GM19239 (cell line): Measurements from ENCODE around the gene CCDC69.
A peak's percentile ranks its signal among the peaks of the same experiment; 100 is the strongest.

ENCODE experiments used
- DNase-seq: peaks from one replicate; pipeline ENCODE4 v3.0.0; 2011; ENCODE audit warnings: low spot score; ENCODE audit not compliant: insufficient read length
- FAIRE-seq: peaks from 2 replicates; lab custom pipeline; 2011; peaks lifted over from hg19 to GRCh38; lab: Jason Lieb, UNC

Gene CCDC69

DNA sequence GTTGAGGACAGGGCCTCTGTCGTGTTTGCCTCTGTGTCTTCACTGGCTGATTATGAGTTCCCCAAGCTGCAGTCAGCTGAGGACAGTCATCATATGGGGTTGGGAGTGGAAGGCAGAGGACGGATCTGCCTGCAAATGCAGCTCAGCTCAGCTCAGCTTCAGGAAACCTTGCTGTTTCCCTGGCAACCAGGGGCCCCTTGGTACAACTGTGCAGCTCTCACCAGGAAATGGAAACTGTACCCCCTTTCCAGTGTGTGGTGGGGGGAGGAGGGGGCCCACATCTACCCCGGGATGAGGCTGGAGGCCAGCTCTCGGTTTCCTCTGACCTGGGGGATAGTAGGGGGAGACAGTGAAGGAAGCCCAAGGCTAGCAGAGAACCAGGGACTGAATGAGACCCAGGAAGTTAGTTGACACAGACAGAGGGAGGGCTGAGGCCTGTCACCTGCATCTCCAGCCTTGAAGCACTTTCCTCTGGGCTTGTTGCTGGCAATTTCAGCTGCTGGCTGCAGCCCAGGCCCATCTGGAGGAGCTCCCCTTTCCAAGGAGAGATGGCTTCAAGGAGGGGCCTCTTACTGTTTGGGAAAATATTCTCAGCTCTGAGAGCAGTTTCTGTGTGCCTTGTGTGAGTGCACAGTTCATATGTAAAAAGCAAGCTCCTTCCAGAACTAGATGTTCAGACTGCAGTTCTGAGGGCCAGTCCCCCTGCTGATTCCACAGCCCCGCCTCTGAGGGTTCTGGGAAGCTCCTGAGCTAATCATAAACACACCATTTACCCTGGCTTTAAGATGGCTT is 73.2 kb downstream of the CCDC69 start:
- peak; percentile 95 for FAIRE-seq
- DNase-seq, result no peak

DNA sequence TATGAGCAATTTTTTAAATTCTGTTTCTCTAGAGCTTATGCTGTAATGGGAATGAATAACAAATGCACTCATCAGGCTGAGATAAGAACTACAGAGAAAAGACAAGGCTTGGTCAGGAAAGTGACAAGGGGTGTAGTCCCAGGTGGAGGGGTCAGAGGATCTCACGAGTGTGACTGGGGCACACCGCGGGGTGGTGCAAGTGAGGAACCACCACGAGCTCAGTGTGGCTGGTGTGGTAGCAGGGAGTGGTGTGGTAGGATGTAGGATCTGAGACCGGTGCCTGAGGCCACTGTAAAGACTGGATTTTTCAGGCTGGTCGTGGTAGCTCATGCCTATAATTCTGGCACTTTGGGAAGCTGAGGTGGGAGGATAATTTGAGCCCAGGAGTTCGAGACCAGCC is 75.3 kb downstream of the CCDC69 start:
- DNase-seq (no peak), FAIRE-seq (no peak)

DNA sequence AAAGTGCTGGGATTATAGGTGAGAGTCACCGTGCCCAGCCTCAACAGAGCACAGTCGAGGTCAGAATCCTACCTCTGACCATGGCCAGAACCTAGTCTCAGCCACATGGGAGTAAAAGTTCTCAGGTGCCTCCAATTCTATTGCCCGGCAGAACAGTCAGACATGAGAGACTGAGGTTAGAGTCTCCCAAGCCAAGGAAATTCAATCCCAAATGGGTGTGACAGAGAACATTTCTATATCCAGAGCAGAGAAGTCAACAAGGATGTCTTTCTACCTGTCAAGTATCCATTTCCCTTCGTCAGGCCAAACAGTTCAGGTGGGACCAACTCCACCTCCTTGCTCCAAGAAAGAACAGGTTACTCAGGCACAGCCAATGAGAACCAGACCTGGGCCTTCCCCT is 76.9 kb downstream of the CCDC69 start:
- no peak for FAIRE-seq
- DNase-seq, result no peak

DNA sequence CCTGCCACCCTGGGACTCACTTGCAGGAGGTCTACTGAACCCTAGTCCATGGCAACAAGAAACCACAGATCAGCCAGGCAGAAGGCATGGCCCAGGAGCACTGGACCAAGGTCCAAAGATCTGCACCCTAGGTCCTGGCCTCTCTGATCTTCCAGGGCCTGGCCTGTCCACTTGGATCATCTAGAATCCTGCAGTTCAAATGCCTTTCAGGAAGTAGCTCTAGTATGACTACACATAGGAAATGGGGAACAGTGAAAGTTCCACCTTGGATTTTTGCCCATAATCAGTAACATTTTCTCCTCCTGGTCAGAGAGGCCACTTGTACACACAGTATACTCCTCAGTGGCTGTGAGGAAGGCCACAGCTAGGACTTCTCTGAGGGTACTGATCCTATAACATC is 77.8 kb downstream of the CCDC69 start:
- DNase-seq (no peak), FAIRE-seq (no peak)

DNA sequence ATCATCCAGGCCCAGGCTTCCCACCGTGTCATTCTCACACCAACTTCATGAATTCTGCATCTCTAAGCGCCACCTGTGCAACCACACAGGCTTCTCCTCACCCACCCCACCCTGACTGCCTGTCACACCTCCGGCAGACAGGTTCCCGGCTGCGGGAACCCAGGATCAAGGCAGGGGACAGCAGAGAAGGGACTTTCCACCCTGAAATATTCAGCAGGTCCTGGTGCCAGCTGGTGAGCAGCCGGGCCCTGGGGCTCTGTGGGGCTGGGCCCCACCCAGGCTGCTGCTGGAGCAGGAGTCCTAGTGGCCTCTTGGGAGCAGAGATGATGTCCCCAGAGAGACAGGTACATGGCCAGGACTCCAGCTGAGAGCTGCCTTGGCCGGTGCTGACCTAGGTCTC is 79.0 kb downstream of the CCDC69 start:
- DNase-seq, result no peak
- FAIRE-seq, result no peak

DNA sequence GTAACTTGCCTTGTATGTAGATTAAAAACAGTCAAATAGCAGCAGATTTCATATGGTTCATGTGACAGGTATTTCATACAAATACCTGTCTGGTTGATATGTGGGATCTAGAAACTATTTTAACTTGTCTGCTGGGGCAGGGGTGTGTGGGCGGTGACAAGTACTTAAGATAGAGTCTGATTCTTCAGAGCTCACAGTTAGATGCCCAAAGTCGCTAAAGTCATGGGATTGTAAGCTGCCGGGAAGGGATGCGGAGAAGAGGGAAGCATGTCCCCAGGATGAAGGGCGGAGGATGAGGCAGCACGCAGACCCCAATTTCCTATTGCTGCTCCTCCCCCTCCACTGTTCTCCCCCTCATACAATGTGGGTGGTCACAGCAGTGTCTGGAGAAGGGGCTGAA is 79.6 kb downstream of the CCDC69 start:
- FAIRE-seq (no peak), DNase-seq (no peak)

DNA sequence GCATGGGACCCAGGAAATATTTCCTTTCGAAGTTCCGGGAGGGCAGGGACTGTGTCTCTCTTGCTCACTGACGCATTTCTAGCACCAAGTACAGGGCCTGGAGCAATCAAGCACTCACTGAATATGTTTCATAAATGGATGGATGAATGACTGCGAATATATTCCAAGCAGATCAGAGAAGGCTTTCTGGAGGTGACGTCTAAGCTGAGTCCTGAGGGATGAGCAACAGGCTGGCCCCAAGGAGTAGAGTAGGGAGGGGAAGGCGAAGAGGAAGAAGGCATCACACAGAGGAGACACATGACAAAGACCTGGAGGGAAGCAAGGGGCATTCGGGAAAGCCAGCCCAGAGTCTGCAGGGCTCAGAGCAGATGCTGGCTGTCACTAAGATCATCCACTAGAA is 80.2 kb downstream of the CCDC69 start:
- FAIRE-seq, result no peak
- no peak for DNase-seq

DNA sequence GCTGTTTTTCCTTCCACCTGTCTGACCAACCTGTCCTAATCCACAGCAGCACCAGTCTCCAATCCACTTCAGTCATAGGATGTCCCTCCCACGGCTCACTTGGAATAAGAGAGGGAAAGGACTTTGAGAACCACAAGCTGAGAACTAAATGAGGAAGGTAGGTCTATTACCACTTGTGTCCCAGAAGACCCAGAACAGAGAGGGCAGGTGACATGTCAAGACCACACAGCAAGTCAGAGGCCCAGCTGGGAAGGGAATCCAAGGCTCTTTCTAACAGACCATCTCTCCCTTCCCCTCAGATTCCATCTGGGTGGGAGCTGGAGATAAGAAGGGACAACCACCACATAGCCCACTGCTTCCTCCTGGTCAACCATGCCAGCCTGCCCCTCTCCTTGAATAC is 81.0 kb downstream of the CCDC69 start:
- peak; percentile 59 for FAIRE-seq
- DNase-seq, result no peak

DNA sequence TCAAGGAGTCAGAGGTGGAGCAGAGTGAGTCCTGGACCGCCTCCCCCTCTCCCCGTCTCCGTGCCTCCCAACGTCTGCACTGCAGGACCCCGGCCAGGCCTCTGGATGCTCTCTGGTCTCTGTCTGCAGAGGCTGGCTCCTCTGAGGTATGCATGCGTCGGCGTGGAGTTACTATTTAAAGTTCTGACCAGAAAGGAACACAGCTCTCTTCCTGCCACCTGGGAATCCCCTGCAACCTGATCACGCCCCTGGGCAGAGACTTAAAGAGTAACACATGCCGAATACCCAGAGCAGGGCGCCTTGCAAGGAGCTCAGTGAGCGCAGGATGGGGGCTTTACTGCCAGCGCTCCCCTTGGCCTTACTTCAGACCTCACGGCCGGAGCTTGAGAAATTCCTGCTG is 82.4 kb downstream of the CCDC69 start:
- FAIRE-seq (peak; percentile 95), DNase-seq (peak; percentile 61)

DNA sequence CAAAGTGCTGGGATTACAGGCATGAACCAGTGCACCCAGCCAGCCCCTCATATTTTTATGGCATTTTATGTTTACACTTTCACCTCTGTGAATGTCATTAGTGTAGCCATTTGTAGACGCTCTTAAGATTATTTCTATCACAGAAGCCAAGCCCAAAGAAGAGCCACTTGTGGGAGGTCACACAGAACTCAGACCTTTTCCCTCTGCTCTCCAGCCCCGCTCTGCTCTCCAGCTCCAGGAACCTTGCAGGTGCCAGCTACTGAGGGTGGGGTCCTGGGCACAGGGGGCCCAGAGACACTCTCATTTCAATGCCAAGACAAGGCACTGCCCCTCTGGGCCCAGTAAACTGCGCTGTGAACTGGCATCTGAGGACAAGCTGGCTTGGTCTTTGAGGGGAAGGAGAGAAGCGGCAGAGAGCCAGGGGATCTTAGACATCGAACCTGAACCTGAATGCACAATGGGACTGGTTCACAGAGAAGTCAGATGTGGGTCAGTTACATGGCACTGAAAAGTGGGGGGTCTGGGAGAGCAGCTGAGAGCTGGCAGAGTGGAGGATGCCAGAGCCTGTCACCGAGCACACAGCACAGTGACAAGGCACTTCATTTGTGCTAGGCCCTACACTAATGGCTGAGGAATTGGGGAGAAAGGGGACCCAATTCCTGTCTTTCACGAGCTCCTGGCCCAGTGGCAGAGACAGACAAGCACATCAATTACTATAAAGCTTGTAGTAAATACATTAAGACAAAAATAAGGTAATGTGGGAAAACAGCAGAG is 83.0 kb downstream of the CCDC69 start:
- no peak for DNase-seq
- FAIRE-seq, result no peak

DNA sequence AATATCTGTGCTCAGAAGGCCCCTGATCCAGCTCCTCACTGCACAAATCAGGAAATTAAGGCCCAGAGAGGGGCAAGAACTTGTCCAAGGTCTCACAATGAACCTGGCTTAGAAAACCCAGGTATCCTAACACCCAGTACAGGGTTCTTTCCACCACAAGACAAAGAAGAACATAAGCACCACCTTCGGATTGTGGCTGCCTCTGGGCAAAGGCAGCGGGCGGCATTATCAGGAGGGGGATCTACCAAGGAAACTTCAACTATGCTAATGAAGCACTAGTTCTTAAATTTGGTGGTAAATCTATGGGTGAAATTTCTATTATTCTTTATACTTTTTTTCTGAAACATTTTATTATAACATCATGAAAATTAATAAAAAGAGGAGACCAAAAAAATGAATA is 84.2 kb downstream of the CCDC69 start:
- no peak for DNase-seq
- FAIRE-seq, result no peak

DNA sequence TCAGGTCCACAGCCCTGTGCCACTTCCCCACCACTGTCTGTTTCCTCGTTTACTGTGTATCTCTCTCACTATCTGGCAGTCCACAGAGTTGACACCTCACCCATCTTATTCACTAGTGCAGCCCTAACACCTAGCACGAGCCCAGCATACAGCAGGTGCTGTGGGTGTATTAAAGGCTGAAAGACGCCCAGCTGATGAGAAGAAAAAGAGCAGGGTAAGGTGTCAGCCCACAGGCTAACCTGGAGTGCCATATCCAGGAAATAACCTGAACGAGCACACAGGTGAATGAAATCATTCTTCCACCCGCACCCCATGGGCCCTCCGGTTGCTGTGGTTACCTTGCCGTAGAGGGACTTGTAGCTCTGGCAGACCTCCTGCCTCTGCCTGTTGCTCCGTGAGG is 84.9 kb downstream of the CCDC69 start:
- DNase-seq, result no peak
- FAIRE-seq, result no peak

DNA sequence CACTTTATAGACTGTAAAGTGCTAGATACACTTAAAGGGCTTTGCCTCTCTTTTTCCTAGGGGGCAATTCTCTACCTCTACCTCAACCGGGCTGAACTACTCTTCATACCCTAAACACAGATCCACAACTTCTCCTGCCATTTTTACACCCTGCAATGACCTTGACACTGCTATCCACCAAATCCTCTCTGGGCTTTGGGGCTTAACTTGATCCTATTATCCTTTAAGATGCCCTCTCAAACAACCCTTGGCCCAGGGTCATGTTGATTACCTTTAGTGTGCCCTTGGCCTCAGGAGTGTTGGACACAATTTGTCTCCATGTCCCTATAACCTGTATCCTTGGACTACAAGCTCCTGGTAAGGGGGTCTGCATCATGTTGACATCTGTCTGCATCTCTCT is 85.8 kb downstream of the CCDC69 start:
- no peak for DNase-seq
- no peak for FAIRE-seq

DNA sequence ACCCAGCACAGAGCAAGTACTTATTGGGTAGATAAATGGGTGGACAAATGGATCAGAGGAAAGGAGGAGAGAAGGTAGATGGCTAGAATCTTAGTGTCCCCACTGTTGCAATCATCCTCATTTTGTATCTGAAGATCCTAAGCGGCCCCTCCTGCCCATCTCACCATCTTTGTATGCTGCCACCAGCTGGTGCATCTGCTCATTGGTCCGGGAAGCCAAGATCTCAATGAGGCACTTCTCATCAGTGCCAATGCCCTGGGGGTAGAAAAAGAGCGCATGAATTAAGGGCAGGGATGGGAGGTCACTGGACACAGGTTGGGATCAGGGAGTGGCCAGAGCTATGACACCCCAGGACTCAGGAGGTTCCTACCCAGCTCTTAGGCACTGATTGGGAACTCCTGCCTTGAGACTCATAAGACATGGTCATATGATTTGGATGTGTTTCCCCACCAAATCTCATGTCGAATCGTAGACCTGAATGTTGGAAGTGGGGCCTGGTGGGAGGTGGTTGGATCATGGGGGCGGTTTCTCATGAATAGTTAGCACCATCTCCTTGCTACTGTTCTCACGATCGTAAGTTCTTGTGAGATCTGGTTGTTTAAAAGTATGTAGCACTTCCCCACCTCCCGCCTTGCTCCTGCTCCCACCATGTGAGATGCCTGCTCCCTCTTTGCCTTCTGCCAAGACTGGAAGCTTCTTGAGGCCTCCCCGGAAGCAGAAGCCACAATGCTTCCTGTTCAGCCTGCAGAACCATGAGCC is 86.6 kb downstream of the CCDC69 start:
- FAIRE-seq (no peak), DNase-seq (no peak)

DNA sequence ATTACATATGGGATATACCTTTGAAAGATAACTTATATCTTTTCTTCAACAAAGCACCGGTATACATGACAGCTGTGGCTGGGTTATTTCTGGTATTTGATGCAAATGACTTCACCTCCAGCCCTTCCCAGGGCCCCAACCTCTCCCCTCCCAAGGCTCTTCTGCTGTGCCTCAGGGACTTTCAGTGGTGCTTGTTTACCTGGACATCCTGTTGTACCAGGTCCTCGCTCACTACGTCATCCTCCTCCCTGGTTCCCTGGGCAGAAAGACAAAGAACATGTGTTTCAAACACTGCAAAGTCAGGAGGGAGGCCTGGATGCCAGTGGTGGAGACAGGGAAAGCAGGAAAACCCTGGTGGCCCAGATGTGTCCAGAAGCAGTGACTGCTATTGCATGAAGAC is 89.7 kb downstream of the CCDC69 start:
- FAIRE-seq (no peak), DNase-seq (no peak)

DNA sequence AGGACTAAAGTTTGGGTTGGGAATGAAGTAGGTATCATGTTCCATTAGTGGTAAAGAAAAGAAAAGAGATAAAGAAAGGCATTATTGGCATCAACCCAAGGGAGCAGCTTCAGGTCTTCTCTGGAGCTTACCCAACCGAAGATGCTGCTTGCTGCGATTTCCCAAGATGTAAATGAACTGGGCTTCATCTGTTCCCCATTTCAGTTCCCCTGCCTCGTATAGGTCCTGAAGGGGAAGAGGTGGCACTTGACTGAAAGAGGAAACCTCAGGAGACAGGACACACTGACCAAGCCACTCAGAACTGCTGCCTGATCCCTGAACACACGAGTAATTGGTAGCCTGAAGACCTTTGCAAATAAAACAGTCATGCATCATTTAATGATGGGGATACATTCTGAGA is 90.9 kb downstream of the CCDC69 start:
- FAIRE-seq (peak; percentile 35), DNase-seq (no peak)
